Mammary epithelial cell (primary cell): ENCODE results near the gene LMO7.

Source experiments
- EZH2 ChIP-seq: IDR thresholded peaks from 2 replicates; pipeline ENCODE4 v1.6.1; 2012; ENCODE audit warnings: low read length, inconsistent platforms, borderline replicate concordance
- TF ChIP-seq, protein P1 (sequence below), 2 donors: IDR thresholded peaks in 1 of 2; conservative IDR thresholded peaks in 1 of 2; 2 replicates each; pipeline ENCODE4 v1.5.1; 2011 to 2012; ENCODE audit warnings: inconsistent platforms in 2 of 2, low read length in 2 of 2, mild to moderate bottlenecking in 2 of 2, control low read depth in 1 of 2, low read depth in 1 of 2; ENCODE audit not compliant: insufficient read depth in 1 of 2; ENCODE audit errors: extremely low read depth in 1 of 2

DNA sequence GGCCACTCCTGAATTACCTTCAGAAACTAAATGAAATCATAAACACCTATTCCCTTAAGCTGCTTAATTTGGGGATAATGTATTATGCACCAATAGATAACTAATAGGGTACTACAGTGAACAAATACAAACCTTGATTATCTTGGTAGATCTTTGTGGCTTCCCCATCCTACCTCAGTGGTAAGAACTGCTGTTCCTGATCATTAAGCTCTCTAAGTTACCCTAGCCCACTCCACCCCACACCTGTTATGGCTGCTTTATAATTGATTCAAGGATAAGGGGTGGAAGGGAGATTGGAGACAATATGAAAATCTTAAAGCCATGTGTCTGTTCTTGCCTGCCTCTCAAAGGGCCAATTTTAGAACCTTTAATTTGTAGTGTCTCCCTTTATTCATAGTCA lies 121.2 kb downstream of the LMO7 start:
- no peak for TF ChIP-seq EZH2
- TF ChIP-seq, protein P1, sequence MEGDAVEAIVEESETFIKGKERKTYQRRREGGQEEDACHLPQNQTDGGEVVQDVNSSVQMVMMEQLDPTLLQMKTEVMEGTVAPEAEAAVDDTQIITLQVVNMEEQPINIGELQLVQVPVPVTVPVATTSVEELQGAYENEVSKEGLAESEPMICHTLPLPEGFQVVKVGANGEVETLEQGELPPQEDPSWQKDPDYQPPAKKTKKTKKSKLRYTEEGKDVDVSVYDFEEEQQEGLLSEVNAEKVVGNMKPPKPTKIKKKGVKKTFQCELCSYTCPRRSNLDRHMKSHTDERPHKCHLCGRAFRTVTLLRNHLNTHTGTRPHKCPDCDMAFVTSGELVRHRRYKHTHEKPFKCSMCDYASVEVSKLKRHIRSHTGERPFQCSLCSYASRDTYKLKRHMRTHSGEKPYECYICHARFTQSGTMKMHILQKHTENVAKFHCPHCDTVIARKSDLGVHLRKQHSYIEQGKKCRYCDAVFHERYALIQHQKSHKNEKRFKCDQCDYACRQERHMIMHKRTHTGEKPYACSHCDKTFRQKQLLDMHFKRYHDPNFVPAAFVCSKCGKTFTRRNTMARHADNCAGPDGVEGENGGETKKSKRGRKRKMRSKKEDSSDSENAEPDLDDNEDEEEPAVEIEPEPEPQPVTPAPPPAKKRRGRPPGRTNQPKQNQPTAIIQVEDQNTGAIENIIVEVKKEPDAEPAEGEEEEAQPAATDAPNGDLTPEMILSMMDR (conservative IDR thresholded peaks at IDR 0.05 in 1 of 2, IDR thresholded peaks at IDR 0.05 in 1 of 2; ENCODE audit: extremely low read depth in 1 of 2, insufficient read depth in 1 of 2, low read depth in 1 of 2, low read length in 2 of 2): no peak
